Neural progenitor cell (in vitro differentiated cells): ENCODE results near the gene SET. TPM values are rescaled to one million over a fixed set of nuclear protein-coding genes. Genes with fewer than 3 reads are reported as not detected.

Experiments used
- DNase-seq: peaks from one replicate; pipeline ENCODE4 v3.0.0-alpha.2; 2016; ENCODE audit warnings: low spot score
- H2AFZ ChIP-seq: fragments of 200-600 bp; sonication (generic); replicated peaks from 2 replicates; pipeline ENCODE4 v1.6.1; 2016; ENCODE audit warnings: antibody characterized with exemption
- H3F3A ChIP-seq: fragments of 200-600 bp; sonication (generic); 2 replicates; pipeline ENCODE4 v1.6.1; 2016; ENCODE audit warnings: antibody characterized with exemption, low read depth
- H3K27ac ChIP-seq: fragments of 200-600 bp; sonication (generic); 2 replicates; pipeline ENCODE4 v1.5.1; 2016; ENCODE audit warnings: mild to moderate bottlenecking
- H3K27me3 ChIP-seq: fragments of 200-600 bp; sonication (generic); 2 replicates; pipeline ENCODE4 v1.6.1; 2016; ENCODE audit warnings: mild to moderate bottlenecking, moderate library complexity
- H3K36me3 ChIP-seq: fragments of 200-600 bp; sonication (generic); 2 replicates; pipeline ENCODE4 v1.5.1; 2016
- H3K4me1 ChIP-seq: fragments of 200-600 bp; sonication (generic); 2 replicates; pipeline ENCODE4 v1.6.1; 2016; ENCODE audit warnings: mixed run types
- H3K4me2 ChIP-seq: fragments of 200-600 bp; sonication (generic); 2 replicates; pipeline ENCODE4 v1.6.1; 2016
- H3K4me3 ChIP-seq: fragments of 200-600 bp; sonication (generic); 2 replicates; pipeline ENCODE4 v1.5.1; 2016
- H3K79me2 ChIP-seq: fragments of 200-600 bp; sonication (generic); 2 replicates; pipeline ENCODE4 v1.6.1; 2016; ENCODE audit warnings: low read depth
- H3K9ac ChIP-seq: fragments of 200-600 bp; sonication (generic); 2 replicates; pipeline ENCODE4 v1.6.1; 2016
- H3K9me3 ChIP-seq: fragments of 200-600 bp; sonication (generic); 2 replicates; pipeline ENCODE4 v1.5.1; 2016; ENCODE audit warnings: low read depth
- H4K20me1 ChIP-seq: fragments of 200-600 bp; sonication (generic); 2 replicates; pipeline ENCODE4 v1.6.1; 2016; ENCODE audit warnings: low read depth
- H3K27ac Mint-ChIP-seq: 3 replicates; pipeline ENCODE4 v1.8.0; 2021; ENCODE audit warnings: mixed read lengths
- H3K27me3 Mint-ChIP-seq: 2 replicates; pipeline ENCODE4 v1.8.0; 2022; ENCODE audit warnings: low read depth, mild to moderate bottlenecking, inconsistent platforms, moderate library complexity, mixed read lengths; ENCODE audit not compliant: insufficient read depth
- H3K36me3 Mint-ChIP-seq: 3 replicates; pipeline ENCODE4 v1.8.0; 2021; ENCODE audit warnings: mixed read lengths
- H3K4me1 Mint-ChIP-seq: 3 replicates; pipeline ENCODE4 v1.8.0; 2021; ENCODE audit warnings: mixed read lengths
- H3K4me3 Mint-ChIP-seq: 3 replicates; pipeline ENCODE4 v1.8.0; 2021; ENCODE audit warnings: mild to moderate bottlenecking, moderate library complexity, mixed read lengths
- H3K9me3 Mint-ChIP-seq: 3 replicates; pipeline ENCODE4 v1.8.0; 2020; ENCODE audit warnings: mixed read lengths
- CTCF ChIP-seq: fragments of 200-600 bp; sonication (generic); IDR thresholded peaks from 2 replicates; pipeline ENCODE4 v1.5.1; 2017; ENCODE audit warnings: antibody characterized with exemption, mild to moderate bottlenecking
- EZH2 ChIP-seq: fragments of 200-600 bp; sonication (generic); IDR thresholded peaks from 2 replicates; pipeline ENCODE4 v1.6.1; 2017; ENCODE audit warnings: antibody characterized with exemption, mild to moderate bottlenecking, moderate library complexity
- EZH2phosphoT487 ChIP-seq: fragments of 200-600 bp; sonication (generic); IDR thresholded peaks from 2 replicates; pipeline ENCODE4 v1.6.1; 2017; ENCODE audit warnings: antibody characterized with exemption
- total RNA-seq: library from RNA; depleted of rRNA; stranded (reverse); fragments of >200 nt; gene quantifications from 2 replicates; pipeline ENCODE4 v1.2.3, GENCODE V29; 2015; ENCODE audit warnings: low replicate concordance

SET gene
- total RNA-seq, 1 donor from 2014 or later: 1,683 TPM

GRCh38 chr9:128718047-128718446, 29.0 kb downstream of the SET start:
- Histone ChIP-seq H3K4me3 (no peak overlapping the region), H3K36me3 (no peaks in the 10 kb centered on the region), H3K9ac (no peak overlapping the region), H2AFZ (no peak overlapping the region), H3F3A (no peaks in the 10 kb centered on the region), H3K4me1 (peaks cover 4% of the 10 kb centered on the region), H3K79me2 (peaks cover 3% of the 10 kb centered on the region), H3K27me3 (no peaks in the 10 kb centered on the region), H4K20me1 (no peaks in the 10 kb centered on the region), H3K9me3 (no peaks in the 10 kb centered on the region), H3K4me2 (no peak overlapping the region), H3K27ac (no peak overlapping the region)
- Mint-ChIP-seq H3K36me3 (peaks cover 4% of the 10 kb centered on the region), H3K9me3 (no peaks in the 10 kb centered on the region), H3K4me3 (no peak overlapping the region), H3K27ac (no peak overlapping the region), H3K4me1 (peaks cover 6% of the 10 kb centered on the region), H3K27me3 (peaks cover 4% of the 10 kb centered on the region)
- no peak for TF ChIP-seq CTCF
- TF ChIP-seq EZH2: no peak
- TF ChIP-seq EZH2phosphoT487: no peak
- no peak for DNase-seq

- H3K4me3 ChIP-seq: no peak overlapping the region
- Mint-ChIP-seq H3K36me3 (peaks cover 4% of the 10 kb centered on the region), H3K27ac (no peak overlapping the region), H3K9me3 (no peaks in the 10 kb centered on the region), H3K4me3 (no peak overlapping the region), H3K4me1 (peaks cover 7% of the 10 kb centered on the region), H3K27me3 (peaks cover 4% of the 10 kb centered on the region)
- H3K9ac ChIP-seq: no peak overlapping the region
- H3K36me3 ChIP-seq: no peaks in the 10 kb centered on the region
- DNase-seq: no peak
- TF ChIP-seq CTCF (no peak), EZH2phosphoT487 (no peak), EZH2 (no peak)
- H4K20me1 ChIP-seq: no peaks in the 10 kb centered on the region
- no peaks in the 10 kb centered on the region for H3K27me3 ChIP-seq
- H3K4me1 ChIP-seq: peaks cover 8% of the 10 kb centered on the region
- H3K4me2 ChIP-seq: no peak overlapping the region
- H3K9me3 ChIP-seq: no peaks in the 10 kb centered on the region
- H2AFZ ChIP-seq: no peak overlapping the region
- no peak overlapping the region for H3K27ac ChIP-seq
- peaks cover 7% of the 10 kb centered on the region for H3K79me2 ChIP-seq
- no peaks in the 10 kb centered on the region for H3F3A ChIP-seq
Observed at GRCh38 chr9:128718475-128718874, 29.5 kb downstream of the SET start.

- Histone ChIP-seq H2AFZ (no peak overlapping the region), H3K27me3 (no peaks in the 10 kb centered on the region), H3K9me3 (no peaks in the 10 kb centered on the region), H3K79me2 (peaks cover 10% of the 10 kb centered on the region), H3K9ac (no peak overlapping the region), H4K20me1 (no peaks in the 10 kb centered on the region), H3K4me1 (peaks cover 8% of the 10 kb centered on the region), H3K4me2 (no peak overlapping the region), H3F3A (peaks cover 8% of the 10 kb centered on the region), H3K4me3 (no peak overlapping the region), H3K27ac (no peak overlapping the region), H3K36me3 (no peaks in the 10 kb centered on the region)
- Mint-ChIP-seq H3K27ac (no peak overlapping the region), H3K4me1 (peaks cover 18% of the 10 kb centered on the region), H3K36me3 (peaks cover 4% of the 10 kb centered on the region), H3K4me3 (no peak overlapping the region), H3K9me3 (no peaks in the 10 kb centered on the region), H3K27me3 (peaks cover 4% of the 10 kb centered on the region)
- TF ChIP-seq CTCF: no peak
- no peak for TF ChIP-seq EZH2
- TF ChIP-seq EZH2phosphoT487: no peak
- no peak for DNase-seq
Observed at GRCh38 chr9:128719919-128720605, 31.0 kb downstream of the SET start.
